ENCODE results near the gene PTPN23. TPM values are rescaled to one million over a fixed set of nuclear protein-coding genes. Genes with fewer than 3 reads are reported as not detected.
A peak's percentile ranks its signal among the peaks of the same experiment; 100 is the strongest.

PTPN23 gene, protein sequence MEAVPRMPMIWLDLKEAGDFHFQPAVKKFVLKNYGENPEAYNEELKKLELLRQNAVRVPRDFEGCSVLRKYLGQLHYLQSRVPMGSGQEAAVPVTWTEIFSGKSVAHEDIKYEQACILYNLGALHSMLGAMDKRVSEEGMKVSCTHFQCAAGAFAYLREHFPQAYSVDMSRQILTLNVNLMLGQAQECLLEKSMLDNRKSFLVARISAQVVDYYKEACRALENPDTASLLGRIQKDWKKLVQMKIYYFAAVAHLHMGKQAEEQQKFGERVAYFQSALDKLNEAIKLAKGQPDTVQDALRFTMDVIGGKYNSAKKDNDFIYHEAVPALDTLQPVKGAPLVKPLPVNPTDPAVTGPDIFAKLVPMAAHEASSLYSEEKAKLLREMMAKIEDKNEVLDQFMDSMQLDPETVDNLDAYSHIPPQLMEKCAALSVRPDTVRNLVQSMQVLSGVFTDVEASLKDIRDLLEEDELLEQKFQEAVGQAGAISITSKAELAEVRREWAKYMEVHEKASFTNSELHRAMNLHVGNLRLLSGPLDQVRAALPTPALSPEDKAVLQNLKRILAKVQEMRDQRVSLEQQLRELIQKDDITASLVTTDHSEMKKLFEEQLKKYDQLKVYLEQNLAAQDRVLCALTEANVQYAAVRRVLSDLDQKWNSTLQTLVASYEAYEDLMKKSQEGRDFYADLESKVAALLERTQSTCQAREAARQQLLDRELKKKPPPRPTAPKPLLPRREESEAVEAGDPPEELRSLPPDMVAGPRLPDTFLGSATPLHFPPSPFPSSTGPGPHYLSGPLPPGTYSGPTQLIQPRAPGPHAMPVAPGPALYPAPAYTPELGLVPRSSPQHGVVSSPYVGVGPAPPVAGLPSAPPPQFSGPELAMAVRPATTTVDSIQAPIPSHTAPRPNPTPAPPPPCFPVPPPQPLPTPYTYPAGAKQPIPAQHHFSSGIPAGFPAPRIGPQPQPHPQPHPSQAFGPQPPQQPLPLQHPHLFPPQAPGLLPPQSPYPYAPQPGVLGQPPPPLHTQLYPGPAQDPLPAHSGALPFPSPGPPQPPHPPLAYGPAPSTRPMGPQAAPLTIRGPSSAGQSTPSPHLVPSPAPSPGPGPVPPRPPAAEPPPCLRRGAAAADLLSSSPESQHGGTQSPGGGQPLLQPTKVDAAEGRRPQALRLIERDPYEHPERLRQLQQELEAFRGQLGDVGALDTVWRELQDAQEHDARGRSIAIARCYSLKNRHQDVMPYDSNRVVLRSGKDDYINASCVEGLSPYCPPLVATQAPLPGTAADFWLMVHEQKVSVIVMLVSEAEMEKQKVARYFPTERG (N-terminal part only)
- 13.9 and 16.6 TPM in 2 replicates for total RNA-seq (2014; rRNA removed; shearing (Covaris generic))

- DNase-seq (ENCODE audit: low spot score), result peak; percentile 94
These were observed at the start of gene PTPN23 for GRCh38 chr3:47380601-47381316. TSS of gene PTPN23 (plus strand) at chr3:47381021. CDS start at chr3:47381097, 76 bp downstream.

DNA sequence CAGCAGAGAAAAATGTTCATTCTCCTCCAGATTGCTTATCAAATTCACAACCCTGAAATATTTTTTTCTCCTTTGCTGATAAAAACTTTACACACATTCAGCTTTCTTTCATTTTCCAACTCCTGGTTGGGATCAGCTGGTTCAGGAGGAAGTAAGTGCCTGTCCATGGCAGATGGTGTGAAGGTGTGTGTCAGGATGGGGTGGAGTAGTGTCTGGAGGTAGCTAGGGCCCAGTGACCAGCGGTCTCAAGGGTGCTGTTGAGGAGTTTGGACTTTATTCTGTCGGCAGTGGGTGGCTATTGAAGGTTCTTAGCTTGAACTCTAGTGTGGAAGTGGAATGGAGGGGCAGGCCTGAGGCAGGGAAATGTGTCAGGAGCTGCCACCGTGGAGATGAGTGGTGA, 46.9 kb upstream of the PTPN23 start:
- DNase-seq (ENCODE audit: low spot score), result no peak

DNA sequence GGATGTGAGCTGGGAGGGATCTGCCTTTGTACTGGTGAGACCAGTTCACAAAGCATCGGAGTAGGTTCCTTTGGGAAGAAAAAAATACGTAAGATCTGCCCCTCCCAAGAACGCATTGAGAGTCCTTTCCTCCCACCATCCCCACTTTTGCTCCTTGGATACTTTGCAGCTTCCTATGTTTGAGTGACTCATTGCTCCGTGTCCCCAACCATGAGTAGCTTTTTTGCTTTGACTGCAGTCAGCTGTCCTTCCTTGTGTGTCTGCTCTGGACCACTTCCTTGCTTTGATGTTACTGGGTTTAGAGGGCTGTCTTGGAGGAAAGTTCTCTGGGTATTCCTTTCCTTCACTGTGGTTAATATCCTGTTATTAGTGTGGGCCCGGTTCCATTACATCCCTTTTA, 43.2 kb upstream of the PTPN23 start:
- DNase-seq (ENCODE audit: low spot score), result no peak

GRCh38 chr3:47339951-47340350, 40.9 kb upstream of the PTPN23 start:
- DNase-seq (ENCODE audit: low spot score), result no peak

GRCh38 chr3:47340866-47341265, 40.0 kb upstream of the PTPN23 start:
- no peak for DNase-seq (ENCODE audit: low spot score)

- no peak for DNase-seq (ENCODE audit: low spot score)
These were observed 38.7 kb upstream of the PTPN23 start for GRCh38 chr3:47342151-47342550.

- no peak for DNase-seq (ENCODE audit: low spot score)
These were observed 38.0 kb upstream of the PTPN23 start for GRCh38 chr3:47342812-47343211.

GRCh38 chr3:47343471-47343971, 37.3 kb upstream of the PTPN23 start:
- no peak for DNase-seq (ENCODE audit: low spot score)

- no peak for DNase-seq (ENCODE audit: low spot score)
These were observed 35.9 kb upstream of the PTPN23 start for GRCh38 chr3:47344971-47345370.

- DNase-seq (ENCODE audit: low spot score), result no peak
These were observed 33.5 kb upstream of the PTPN23 start for GRCh38 chr3:47347217-47347801.

DNA sequence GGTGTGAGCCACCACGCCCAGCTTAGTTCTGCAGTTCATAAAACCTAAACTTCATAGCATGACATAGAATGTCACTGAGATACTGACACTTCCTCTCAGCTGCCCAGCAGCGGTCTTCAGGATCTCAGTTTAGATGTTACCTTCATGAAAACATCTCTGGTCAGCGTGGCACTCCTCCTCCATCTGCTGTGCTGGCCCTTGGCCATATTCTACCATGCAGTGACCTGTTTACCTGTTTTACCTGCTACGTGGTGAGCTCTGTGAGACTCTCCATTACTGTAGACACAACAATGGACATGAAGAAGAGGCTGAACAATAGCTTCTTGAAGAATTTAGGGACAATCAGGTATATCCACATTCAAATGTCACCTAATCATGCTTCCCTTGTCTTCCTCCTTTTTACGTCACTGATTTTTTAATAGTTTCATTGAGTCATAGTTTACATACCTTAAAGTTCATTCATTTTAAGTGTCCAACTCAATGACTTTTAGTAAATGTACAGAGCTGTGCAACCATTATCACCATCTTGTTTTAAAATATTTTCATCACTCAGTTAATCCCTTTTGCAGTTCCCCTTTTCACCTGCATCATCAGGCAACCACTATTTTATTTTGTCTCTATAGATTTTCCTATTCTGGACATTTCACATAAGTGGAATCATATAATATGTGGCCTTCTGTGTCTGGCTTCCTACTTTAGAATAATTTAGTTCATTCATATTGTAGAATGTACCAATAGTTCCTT, 32.2 kb upstream of the PTPN23 start:
- DNase-seq (ENCODE audit: low spot score), result no peak

DNA sequence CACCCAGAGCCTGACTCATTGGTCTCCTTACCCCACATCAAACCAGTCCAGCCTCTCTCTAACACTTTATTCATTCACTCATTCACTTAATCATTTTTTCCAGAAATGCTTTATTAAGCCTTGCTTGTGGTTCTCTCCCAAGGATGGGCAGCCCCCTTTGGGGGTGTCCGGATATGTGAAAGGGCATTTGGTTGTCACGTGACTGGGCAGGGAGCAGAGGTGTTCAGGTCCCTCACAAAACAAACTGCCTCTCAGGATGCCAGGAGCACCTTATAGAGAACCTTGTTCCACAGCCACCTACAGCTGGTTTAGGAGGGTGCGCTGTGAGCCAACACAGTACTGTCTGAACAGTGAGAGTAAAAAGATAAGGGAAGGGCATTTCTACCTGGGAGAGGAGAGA, 25.8 kb upstream of the PTPN23 start:
- DNase-seq (ENCODE audit: low spot score), result no peak

DNA sequence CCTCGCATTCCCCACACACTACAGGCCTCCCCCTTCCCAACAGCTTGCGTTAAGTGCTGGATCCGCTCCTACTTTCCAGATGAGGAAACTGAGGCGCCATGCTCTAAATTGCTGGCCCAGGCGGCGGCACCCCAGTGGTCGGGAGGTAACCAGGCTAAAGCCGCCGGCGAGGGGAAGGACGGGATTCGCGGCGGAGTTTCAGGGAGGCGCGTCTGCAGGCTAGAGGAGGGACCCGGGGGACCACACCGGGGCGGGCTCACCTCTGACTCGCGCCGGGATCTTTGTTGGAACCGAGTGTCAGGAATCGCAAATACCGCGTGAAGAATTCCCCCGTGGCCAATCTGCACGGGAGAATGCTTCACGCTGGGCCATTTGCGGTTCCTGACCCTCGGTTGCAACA, 24.6 kb upstream of the PTPN23 start:
- no peak for DNase-seq (ENCODE audit: low spot score)

GRCh38 chr3:47359323-47359722, 21.5 kb upstream of the PTPN23 start:
- no peak for DNase-seq (ENCODE audit: low spot score)

DNA sequence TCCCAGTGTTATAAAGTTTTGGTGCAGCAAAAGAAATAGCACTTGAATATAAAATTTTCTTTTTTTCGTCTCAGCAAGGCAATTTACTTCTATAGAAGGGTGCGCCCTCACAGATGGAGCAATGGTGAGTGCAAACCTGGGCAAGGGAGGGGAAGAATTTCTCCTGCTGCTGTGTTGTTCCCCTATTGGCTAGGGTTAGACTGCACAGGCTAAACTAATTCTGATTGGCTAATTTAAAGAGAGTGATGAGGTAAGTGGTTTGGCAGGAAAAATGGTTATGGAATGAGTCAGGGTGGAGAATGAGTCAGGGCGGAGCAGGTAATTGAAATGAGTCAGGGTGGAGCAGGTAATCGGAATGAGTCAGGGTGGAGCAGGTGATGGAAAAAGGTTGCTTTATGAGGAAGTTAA, 20.7 kb upstream of the PTPN23 start:
- DNase-seq (ENCODE audit: low spot score), result peak; percentile 54

GRCh38 chr3:47362701-47363100, 18.1 kb upstream of the PTPN23 start:
- DNase-seq (ENCODE audit: low spot score), result no peak

GRCh38 chr3:47365213-47366153, 15.3 kb upstream of the PTPN23 start:
- DNase-seq (ENCODE audit: low spot score), result no peak

- DNase-seq (ENCODE audit: low spot score), result no peak
These were observed 14.0 kb upstream of the PTPN23 start for GRCh38 chr3:47366833-47367232.

DNA sequence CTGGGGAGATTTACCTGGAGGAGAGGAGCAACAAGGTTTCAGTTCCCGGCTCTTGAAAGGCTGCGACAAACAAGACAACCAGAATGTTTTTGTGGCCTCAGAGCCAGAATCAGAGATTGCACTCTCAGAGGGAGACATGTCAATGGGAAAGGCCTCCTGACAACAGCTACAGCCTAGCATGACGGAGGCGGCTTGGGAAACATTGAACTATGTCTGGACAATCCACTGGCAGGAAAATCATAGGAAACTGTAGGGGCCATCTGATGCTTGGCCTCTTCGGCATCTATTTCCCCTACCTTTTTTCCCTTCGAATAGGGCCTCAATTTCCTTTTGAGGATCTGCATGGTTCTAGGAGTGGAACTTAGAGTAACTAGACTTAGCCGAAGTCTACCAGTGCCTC, 13.2 kb upstream of the PTPN23 start:
- no peak for DNase-seq (ENCODE audit: low spot score)
